Lower leg skin (tissue), 4 donors: Measurements from ENCODE around the gene SEH1L. TPM values are rescaled to one million over a fixed set of nuclear protein-coding genes. Genes with fewer than 3 reads are reported as not detected.
"Not testable (repeated sequence)": the region's sequence is repeated elsewhere in the genome, so short reads cannot be mapped to it uniquely, and the experiment has no call there.

ENCODE experiments used
- DNase-seq, 2 donors: peaks; one replicate each; pipeline ENCODE4 v3.0.0-alpha.2; 2019; ENCODE audit warnings: low spot score in 2 of 2
- H3K4me3 ChIP-seq: fragments of 200-600 bp; sonication (generic); 2 replicates; pipeline ENCODE4 v1.5.1; 2017; ENCODE audit warnings: mild to moderate bottlenecking, low read depth; ENCODE audit not compliant: poor library complexity, severe bottlenecking
- POLR2A ChIP-seq, 2 donors: fragments of 450-650 bp; IDR thresholded peaks; one replicate each; pipeline ENCODE4 v1.6.1; 2016 to 2017; ENCODE audit warnings: antibody characterized with exemption in 2 of 2, mild to moderate bottlenecking in 1 of 2, moderate library complexity in 1 of 2
- WGBS, 2 donors: methylation state at CpG; one replicate each; pipeline ENCODE4 v1.1.5; 2018; 5-methylcytosine and 5-hydroxymethylcytosine counted together
- intact Hi-C: fragments of 100-400 bp; cut with DNase I; formaldehyde crosslinking; loops from one replicate; pipeline ENCODE4 v1.15.0; 2023; ENCODE audit warnings: low total_unique reads
- total RNA-seq, 4 donors: library from RNA; depleted of rRNA; stranded (reverse); fragments of >200 nt; gene quantifications; one replicate each; pipeline ENCODE4 v1.1.0, GENCODE V29; 2016
- TF ChIP-seq, protein P1 (sequence below), 3 donors: fragments of 450-650 bp; IDR thresholded peaks; one replicate each; pipeline ENCODE4 v1.5.1; 2016; ENCODE audit warnings: antibody characterized with exemption in 3 of 3, mild to moderate bottlenecking in 3 of 3, moderate library complexity in 2 of 3

Gene SEH1L
- total RNA-seq = 10 to 100 TPM; 24.1 to 32.2 (median 26.1) TPM

GRCh38 chr18:12947285-12948049 lies at the start of gene SEH1L:
Gene SEH1L (plus strand): TSS chr18:12948011. CDS start chr18:12948122, 111 bp downstream.
- H3K4me3 ChIP-seq = peak within 1 kb of the TSS; percentile 67
- 0 to 2% methylated on average over 43 to 51 of the region's 58 CpGs for WGBS, 2 donors
- intact Hi-C loops = no loop called here
- peak; percentile 99 to 100 for DNase-seq
- TF ChIP-seq POLR2A (IDR thresholded peaks at IDR 0.05) = no peak

GRCh38 chr18:12901208-12901607 lies 46.6 kb upstream of the SEH1L start:
- 93 to 96% methylated on average over 12 of the region's 12 CpGs for WGBS, 2 donors
- DNase-seq, H3K4me3 ChIP-seq, intact Hi-C loops: not testable (repeated sequence)

DNA sequence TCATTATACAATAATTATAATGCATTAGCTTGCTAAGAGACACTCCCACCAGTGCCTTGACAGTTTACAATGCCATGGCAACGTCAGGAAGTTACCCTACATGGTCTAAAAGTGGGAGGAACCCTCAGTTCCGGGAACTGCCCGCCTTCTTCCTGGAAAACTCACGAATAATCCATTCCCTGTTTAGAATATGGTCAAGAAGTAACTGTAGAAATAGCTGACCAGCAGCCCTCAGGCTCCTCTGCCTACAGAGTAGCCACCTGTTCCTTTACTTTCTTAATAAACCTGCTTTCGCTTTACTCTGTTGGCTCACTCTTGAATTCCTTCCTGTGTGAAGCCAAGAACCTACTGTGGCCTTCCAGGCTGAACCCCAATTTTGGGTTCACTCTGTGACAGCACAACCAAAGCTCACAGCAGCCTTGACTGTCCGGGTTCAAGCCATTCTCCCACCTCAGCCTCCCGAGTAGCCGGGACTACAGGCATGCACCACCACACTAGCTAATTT lies 43.7 kb upstream of the SEH1L start:
- no peak overlapping the region for H3K4me3 ChIP-seq
- no peak for DNase-seq
- intact Hi-C loops = no loop called here
- WGBS, 2 donors = 72 to 74% methylated on average over 8 of the region's 8 CpGs
- TF ChIP-seq POLR2A (IDR thresholded peaks at IDR 0.05) = no peak
- TF ChIP-seq, protein P1, sequence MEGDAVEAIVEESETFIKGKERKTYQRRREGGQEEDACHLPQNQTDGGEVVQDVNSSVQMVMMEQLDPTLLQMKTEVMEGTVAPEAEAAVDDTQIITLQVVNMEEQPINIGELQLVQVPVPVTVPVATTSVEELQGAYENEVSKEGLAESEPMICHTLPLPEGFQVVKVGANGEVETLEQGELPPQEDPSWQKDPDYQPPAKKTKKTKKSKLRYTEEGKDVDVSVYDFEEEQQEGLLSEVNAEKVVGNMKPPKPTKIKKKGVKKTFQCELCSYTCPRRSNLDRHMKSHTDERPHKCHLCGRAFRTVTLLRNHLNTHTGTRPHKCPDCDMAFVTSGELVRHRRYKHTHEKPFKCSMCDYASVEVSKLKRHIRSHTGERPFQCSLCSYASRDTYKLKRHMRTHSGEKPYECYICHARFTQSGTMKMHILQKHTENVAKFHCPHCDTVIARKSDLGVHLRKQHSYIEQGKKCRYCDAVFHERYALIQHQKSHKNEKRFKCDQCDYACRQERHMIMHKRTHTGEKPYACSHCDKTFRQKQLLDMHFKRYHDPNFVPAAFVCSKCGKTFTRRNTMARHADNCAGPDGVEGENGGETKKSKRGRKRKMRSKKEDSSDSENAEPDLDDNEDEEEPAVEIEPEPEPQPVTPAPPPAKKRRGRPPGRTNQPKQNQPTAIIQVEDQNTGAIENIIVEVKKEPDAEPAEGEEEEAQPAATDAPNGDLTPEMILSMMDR (IDR thresholded peaks at IDR 0.05) = no peak

DNA sequence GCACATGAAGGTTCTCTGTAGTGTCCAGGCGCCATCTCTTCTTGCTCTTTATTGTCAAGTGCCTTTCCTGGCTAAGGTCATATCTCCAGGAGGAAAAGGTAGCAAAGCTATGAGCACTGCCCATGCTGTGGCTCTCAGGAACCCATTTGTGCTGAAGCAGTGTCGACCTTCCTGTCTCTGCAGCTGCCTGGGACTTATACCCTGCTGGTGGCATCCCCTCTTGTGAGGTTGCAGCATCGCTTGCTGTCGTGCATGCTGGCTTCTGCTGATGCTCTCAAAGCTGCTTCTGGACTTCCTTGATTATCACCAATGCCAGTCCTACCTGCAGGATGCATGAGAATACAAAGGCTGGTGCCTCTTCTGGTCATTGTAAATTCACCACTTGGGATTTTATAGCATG lies 41.7 kb upstream of the SEH1L start:
- 88 to 90% methylated on average over 4 of the region's 4 CpGs for WGBS, 2 donors
- no peak for DNase-seq
- intact Hi-C loops = no loop called here
- no peak overlapping the region for H3K4me3 ChIP-seq
- TF ChIP-seq POLR2A (IDR thresholded peaks at IDR 0.05) = no peak
- TF ChIP-seq, protein P1 (IDR thresholded peaks at IDR 0.05) = no peak

DNA sequence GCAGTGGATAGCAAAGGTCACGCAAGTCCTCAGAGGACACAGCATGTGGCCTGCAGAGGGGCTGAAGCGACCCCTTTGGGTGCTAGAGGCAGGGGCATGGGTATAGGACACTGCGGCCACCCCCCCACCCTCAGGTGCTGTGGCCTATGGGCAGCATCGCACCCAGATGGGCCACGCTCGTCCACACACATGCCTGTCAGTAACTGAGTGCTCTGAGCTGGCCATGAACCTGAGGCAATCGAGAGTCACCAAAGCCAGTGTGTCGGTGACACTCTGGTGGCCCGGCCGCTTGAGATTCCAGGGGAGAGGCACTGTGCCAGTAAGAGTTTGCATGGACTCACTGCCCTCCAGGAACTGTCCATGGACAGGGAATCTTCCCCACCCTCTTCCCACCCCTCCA lies 41.0 kb upstream of the SEH1L start:
- WGBS, 2 donors = 85 to 89% methylated on average over 10 of the region's 10 CpGs
- DNase-seq = no peak
- H3K4me3 ChIP-seq = no peak overlapping the region
- TF ChIP-seq, protein P1 (IDR thresholded peaks at IDR 0.05) = no peak
- no peak for TF ChIP-seq POLR2A (IDR thresholded peaks at IDR 0.05)
- intact Hi-C loops = no loop called here

DNA sequence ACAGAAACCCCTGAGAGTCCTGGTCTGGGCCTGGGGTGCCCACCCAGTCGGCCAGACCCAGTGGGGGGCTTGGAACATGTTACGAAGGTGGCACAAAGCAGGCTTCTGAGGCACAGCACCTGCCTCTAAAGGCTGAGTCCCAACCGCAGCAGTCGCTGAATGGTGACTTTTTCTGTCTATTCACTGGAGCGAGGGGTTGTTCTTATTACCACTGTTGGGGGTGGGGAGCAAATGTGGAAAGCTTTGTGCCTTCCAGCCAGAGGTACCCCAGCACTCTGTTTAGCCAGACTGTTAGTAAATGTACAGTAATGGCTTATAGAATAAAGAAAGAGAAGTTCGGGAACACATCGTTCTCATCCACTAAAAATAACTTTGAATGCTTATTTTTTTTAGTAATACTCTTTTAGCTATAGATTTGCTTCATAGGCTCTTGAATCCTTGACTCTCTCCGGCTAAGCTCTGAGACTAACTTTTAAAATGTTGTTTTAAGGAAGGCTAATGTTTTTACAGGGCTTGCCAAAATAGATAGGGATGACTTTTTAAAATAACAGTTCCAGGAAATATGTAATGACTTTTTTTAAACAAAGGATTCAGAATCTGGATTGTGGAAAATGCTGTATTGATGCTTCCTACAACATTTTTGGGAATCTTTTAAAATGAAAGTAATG lies 40.4 kb upstream of the SEH1L start:
- intact Hi-C loops = no loop called here
- no peak overlapping the region for H3K4me3 ChIP-seq
- DNase-seq = no peak
- 57 to 60% methylated on average over 7 to 8 of the region's 8 CpGs for WGBS, 2 donors
- TF ChIP-seq POLR2A (IDR thresholded peaks at IDR 0.05) = no peak
- TF ChIP-seq, protein P1 (IDR thresholded peaks at IDR 0.05) = no peak
